Calu3 (cell line): Measurements from ENCODE around the gene PXDN. TPM values are rescaled to one million over a fixed set of nuclear protein-coding genes. Genes with fewer than 3 reads are reported as not detected.

Experiments
- BruUV-seq: library from RNA; stranded (reverse); fragments of 400-500 nt; replicated peaks from 2 replicates; lab custom pipeline; 2021; lab: Mats Ljungman, UMichigan
- CTCF ChIA-PET: fragments of 300-600 bp; sonication (Branson Sonifier 250); formaldehyde crosslinking; loops from one replicate; lab custom pipeline; 2022; ENCODE audit warnings: antibody characterized with exemption; lab: Charles Lee
- DNase-seq: peaks from one replicate; pipeline ENCODE4 v3.0.0; 2022
- H3K27ac Mint-ChIP-seq: one replicate; pipeline ENCODE4 v1.8.0; 2022; ENCODE audit warnings: mixed read lengths; ENCODE audit not compliant: unreplicated experiment
- H3K27me3 Mint-ChIP-seq: one replicate; pipeline ENCODE4 v1.8.0; 2022; ENCODE audit warnings: mixed read lengths; ENCODE audit not compliant: unreplicated experiment
- H3K36me3 Mint-ChIP-seq: one replicate; pipeline ENCODE4 v1.8.0; 2022; ENCODE audit warnings: mild to moderate bottlenecking, moderate library complexity, mixed read lengths; ENCODE audit not compliant: insufficient read depth, unreplicated experiment
- H3K4me1 Mint-ChIP-seq: one replicate; pipeline ENCODE4 v1.8.0; 2022; ENCODE audit warnings: mild to moderate bottlenecking, low read depth, mixed read lengths; ENCODE audit not compliant: unreplicated experiment
- H3K4me3 Mint-ChIP-seq: one replicate; pipeline ENCODE4 v1.8.0; 2022; ENCODE audit warnings: mild to moderate bottlenecking, low read depth, moderate library complexity, mixed read lengths; ENCODE audit not compliant: unreplicated experiment
- H3K9me3 Mint-ChIP-seq: one replicate; pipeline ENCODE4 v1.8.0; 2022; ENCODE audit warnings: low read depth, mixed read lengths; ENCODE audit not compliant: unreplicated experiment
- CTCF ChIP-seq: fragments of 200-600 bp; IDR thresholded peaks from one replicate; pipeline ENCODE4 v1.8.0; 2022; ENCODE audit warnings: antibody characterized with exemption; ENCODE audit not compliant: unreplicated experiment
- intact Hi-C: fragments of 100-400 bp; cut with micrococcal nuclease; formaldehyde crosslinking; loops from one replicate; pipeline ENCODE4 v1.10.0; 2022; ENCODE audit not compliant: unreplicated experiment
- total RNA-seq: library from RNA; stranded (reverse); gene quantifications from 2 replicates; pipeline ENCODE4 v1.2.3, GENCODE V29; 2022

The PXDN gene
- total RNA-seq, 1 experiment from 2014 or later: not detected

GRCh38 chr2:1641523-1641922 is 102.8 kb downstream of the PXDN start:
- H3K9me3 Mint-ChIP-seq: peaks cover 7% of the 10 kb centered on the region
- no TSS peak for BruUV-seq
- H3K36me3 Mint-ChIP-seq: no peaks in the 10 kb centered on the region
- no peak overlapping the region for H3K27ac Mint-ChIP-seq
- intact Hi-C loops: no loop called here
- no peaks in the 10 kb centered on the region for H3K27me3 Mint-ChIP-seq
- no peak for TF ChIP-seq CTCF
- CTCF ChIA-PET: no interaction called here
- no peak overlapping the region for H3K4me3 Mint-ChIP-seq
- DNase-seq: no peak
- no peaks in the 10 kb centered on the region for H3K4me1 Mint-ChIP-seq

- H3K4me1 Mint-ChIP-seq: no peaks in the 10 kb centered on the region
- no peak overlapping the region for H3K4me3 Mint-ChIP-seq
- TF ChIP-seq CTCF: no peak
- no peaks in the 10 kb centered on the region for H3K36me3 Mint-ChIP-seq
- H3K27ac Mint-ChIP-seq: no peak overlapping the region
- intact Hi-C loops: no loop called here
- CTCF ChIA-PET: no interaction called here
- H3K27me3 Mint-ChIP-seq: no peaks in the 10 kb centered on the region
- peaks cover 4% of the 10 kb centered on the region for H3K9me3 Mint-ChIP-seq
- DNase-seq: no peak
- BruUV-seq: no TSS peak
Measured at GRCh38 chr2:1640301-1641135, 103.8 kb downstream of the PXDN start.

GRCh38 chr2:1639086-1639858 is 105.0 kb downstream of the PXDN start:
- no peak overlapping the region for H3K27ac Mint-ChIP-seq
- no peaks in the 10 kb centered on the region for H3K27me3 Mint-ChIP-seq
- H3K36me3 Mint-ChIP-seq: no peaks in the 10 kb centered on the region
- DNase-seq: no peak
- no peak overlapping the region for H3K4me3 Mint-ChIP-seq
- no peak for TF ChIP-seq CTCF
- no peaks in the 10 kb centered on the region for H3K4me1 Mint-ChIP-seq
- intact Hi-C loops: no loop called here
- CTCF ChIA-PET: no interaction called here
- H3K9me3 Mint-ChIP-seq: peaks cover 4% of the 10 kb centered on the region
- BruUV-seq: no TSS peak

GRCh38 chr2:1638281-1638860 is 105.9 kb downstream of the PXDN start:
- Mint-ChIP-seq H3K27me3 (no peaks in the 10 kb centered on the region), H3K4me1 (no peaks in the 10 kb centered on the region), H3K27ac (no peak overlapping the region), H3K36me3 (no peaks in the 10 kb centered on the region), H3K9me3 (peaks cover 4% of the 10 kb centered on the region), H3K4me3 (no peak overlapping the region)
- intact Hi-C loops: no loop called here
- TF ChIP-seq CTCF: no peak
- DNase-seq: no peak
- BruUV-seq: no TSS peak
- CTCF ChIA-PET: no interaction called here
